ENCODE measurements around the gene TMEM238.

Gene TMEM238

DNA sequence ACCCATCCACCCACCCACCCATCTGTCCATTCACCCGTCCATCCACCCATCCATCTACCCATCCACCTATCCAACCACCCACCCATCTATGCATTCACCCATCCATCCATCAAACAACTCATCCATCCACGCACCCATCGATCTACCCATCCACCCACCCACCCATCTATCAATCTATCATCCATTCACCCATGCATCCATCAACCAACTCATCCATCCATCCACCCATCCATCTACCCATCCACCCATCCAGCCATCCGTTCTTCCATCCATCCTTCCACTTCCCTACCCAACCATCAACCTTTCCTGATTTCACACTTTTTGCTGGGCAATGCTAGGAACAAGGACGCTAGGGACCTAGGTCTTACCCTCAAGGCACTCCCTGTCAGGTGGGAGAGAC, 2.1 kb downstream of the TMEM238 start:
- Histone ChIP-seq H3K27me3 (no peaks in the 10 kb centered on the region), H3K36me3 (peaks cover 10% of the 10 kb centered on the region), H3K4me3 (ENCODE audit: low read depth, low read length) (no peak overlapping the region), H3K4me1 (peaks cover 13% of the 10 kb centered on the region), H3K9me3 (no peaks in the 10 kb centered on the region)
- TF ChIP-seq, protein P1, sequence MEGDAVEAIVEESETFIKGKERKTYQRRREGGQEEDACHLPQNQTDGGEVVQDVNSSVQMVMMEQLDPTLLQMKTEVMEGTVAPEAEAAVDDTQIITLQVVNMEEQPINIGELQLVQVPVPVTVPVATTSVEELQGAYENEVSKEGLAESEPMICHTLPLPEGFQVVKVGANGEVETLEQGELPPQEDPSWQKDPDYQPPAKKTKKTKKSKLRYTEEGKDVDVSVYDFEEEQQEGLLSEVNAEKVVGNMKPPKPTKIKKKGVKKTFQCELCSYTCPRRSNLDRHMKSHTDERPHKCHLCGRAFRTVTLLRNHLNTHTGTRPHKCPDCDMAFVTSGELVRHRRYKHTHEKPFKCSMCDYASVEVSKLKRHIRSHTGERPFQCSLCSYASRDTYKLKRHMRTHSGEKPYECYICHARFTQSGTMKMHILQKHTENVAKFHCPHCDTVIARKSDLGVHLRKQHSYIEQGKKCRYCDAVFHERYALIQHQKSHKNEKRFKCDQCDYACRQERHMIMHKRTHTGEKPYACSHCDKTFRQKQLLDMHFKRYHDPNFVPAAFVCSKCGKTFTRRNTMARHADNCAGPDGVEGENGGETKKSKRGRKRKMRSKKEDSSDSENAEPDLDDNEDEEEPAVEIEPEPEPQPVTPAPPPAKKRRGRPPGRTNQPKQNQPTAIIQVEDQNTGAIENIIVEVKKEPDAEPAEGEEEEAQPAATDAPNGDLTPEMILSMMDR (IDR thresholded peaks at IDR 0.05; ENCODE audit: low read depth, low read length) = no peak
- DNase-seq = no peak

DNA sequence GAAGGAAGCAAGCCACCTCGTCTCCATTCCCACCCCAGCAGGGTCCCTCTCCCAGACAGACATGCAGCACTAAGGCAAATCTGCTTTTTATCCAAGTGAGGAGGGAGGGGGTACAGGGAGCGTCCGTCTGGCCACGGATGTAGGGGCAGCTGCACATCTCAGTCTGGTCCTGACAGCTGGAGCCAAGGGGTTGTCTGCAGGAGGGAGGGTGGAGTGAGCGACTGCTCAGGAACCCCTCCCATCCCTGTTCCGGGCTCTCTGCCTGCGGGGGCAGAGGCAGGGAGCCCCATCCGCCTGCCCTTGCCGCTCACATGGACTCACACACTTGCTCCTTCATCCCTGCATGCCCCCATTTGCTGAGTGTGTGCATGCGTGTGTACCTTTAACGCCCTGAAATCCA, 4.9 kb downstream of the TMEM238 start:
- H3K36me3 ChIP-seq = no peaks in the 10 kb centered on the region
- TF ChIP-seq, protein P1 (IDR thresholded peaks at IDR 0.05; ENCODE audit: low read depth, low read length) = no peak
- no peak overlapping the region for H3K4me3 ChIP-seq (ENCODE audit: low read depth, low read length)
- no peak for DNase-seq
- H3K4me1 ChIP-seq = peaks cover 10% of the 10 kb centered on the region
- no peaks in the 10 kb centered on the region for H3K9me3 ChIP-seq
- H3K27me3 ChIP-seq = no peaks in the 10 kb centered on the region

DNA sequence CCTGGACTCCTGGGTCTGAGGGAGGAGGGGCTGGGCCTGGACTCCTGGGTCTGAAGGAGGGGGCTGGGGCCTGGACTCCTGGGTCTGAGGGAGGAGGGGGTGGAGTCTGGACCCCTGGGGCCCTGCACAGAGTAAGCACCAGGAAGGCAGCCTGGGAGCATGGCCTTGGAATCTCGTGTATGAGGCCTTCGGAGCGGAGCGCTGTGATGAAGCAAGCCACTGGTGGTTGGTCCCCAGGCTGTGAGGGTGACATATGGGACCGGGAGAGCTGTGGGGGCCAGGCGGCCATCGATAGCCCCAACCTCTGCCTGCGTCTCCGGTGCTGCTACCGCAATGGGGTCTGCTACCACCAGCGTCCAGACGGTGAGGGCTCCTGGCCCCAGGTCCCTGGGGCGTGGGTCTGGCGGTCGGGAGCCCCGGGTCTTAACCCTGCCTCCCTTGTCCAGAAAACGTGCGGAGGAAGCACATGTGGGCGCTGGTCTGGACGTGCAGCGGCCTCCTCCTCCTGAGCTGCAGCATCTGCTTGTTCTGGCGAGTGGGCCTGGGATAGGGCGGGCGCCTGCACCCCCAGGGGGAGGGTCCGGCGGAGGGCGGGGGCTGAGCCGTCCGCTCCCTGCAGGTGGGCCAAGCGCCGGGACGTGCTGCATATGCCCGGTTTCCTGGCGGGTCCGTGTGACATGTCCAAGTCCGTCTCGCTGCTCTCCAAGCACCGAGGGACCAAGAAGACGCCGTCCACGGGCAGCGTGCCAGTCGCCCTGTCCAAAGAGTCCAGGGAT, 6.5 kb downstream of the TMEM238 start:
- no peak for DNase-seq
- Histone ChIP-seq H3K36me3 (no peaks in the 10 kb centered on the region), H3K4me1 (peaks cover 13% of the 10 kb centered on the region), H3K4me3 (ENCODE audit: low read depth, low read length) (peak overlapping the region; percentile 14), H3K27me3 (no peaks in the 10 kb centered on the region), H3K9me3 (no peaks in the 10 kb centered on the region)
- TF ChIP-seq, protein P1 (IDR thresholded peaks at IDR 0.05; ENCODE audit: low read depth, low read length) = no peak

DNA sequence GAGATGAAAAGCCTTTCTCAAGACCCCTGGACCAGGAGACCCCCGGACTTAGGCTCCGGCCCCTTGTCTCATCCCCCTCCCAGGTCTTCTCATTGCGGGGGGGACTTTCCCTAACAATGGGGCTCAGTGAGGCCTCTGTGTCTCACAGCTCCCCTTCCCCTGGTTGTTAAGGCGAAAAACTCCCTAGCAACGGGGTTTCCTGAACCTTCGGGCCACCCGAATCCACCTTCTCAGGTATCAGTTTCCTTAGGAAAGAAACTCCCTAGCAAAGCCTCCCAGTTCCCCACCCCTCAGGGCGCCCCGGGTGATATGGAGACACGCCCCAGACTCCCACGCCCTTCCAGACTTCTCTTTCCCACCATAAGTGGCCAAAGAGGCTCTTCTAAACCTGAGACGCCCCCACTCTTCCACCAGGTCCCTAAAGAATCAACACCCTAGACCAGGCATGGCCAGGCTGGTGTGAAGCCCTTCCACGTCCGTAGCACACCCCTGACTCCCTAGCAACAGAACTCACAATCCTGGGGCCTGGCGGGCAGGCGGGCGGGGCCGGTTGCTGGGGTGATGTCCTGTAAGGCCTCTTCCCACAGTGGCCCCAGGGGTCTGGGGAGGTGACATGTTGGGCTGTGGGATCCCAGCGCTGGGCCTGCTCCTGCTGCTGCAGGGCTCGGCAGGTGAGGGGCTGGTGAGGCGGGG, 7.7 kb downstream of the TMEM238 start, which contains the start of gene TMEM190:
Gene TMEM190 (plus strand): TSS at position 586 of the 693 bp plus-strand sequence. CDS start 28 bp downstream, at position 614.
- H3K36me3 ChIP-seq = no peaks in the 10 kb centered on the region
- H3K4me3 ChIP-seq (ENCODE audit: low read depth, low read length) = peak within 1 kb of the TSS; percentile 14
- no peak for DNase-seq
- H3K9me3 ChIP-seq = no peaks in the 10 kb centered on the region
- H3K27me3 ChIP-seq = no peaks in the 10 kb centered on the region
- H3K4me1 ChIP-seq = peaks cover 14% of the 10 kb centered on the region
- TF ChIP-seq, protein P1 (IDR thresholded peaks at IDR 0.05; ENCODE audit: low read depth, low read length) = no peak

DNA sequence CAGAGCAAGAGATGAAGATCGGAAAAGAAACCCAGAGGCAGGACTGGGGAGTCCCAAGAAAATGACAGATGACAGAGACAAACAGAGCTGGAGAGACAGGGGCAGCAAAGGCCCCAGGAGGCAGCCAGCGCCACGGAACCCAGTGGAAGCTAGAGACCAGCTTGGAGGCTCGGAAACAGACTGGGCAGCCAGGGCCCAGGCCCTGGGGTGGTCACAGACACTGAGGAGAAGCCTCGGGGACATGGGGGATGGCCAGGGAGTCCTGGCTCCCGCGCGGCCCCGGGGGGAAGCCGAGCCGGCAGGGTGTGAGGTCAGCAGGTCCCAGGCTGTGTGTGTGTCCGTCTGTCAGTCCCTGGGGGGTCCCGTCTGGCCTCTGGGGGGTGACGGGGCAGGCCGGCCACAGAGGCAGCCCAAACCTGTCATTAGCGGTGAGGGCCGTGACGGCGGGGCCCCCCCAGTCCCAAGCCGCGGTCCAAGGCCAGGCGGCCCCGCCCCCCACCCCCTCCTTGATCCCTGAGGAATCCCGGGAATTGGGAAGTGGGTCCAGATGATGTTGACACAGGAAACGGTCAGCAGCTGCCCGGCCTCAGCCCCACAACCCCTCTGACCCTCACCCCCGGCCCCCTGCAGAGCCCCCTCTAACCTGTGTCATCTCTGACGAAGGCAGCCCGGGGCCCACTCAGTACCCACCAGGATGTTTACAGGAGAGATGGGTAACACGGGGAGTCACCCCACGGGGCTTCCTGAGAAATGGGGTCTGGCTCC, 9.9 kb downstream of the TMEM238 start:
- Histone ChIP-seq H3K4me3 (ENCODE audit: low read depth, low read length) (no peak overlapping the region), H3K4me1 (peaks cover 18% of the 10 kb centered on the region), H3K27me3 (peaks cover 14% of the 10 kb centered on the region), H3K9me3 (no peaks in the 10 kb centered on the region), H3K36me3 (no peaks in the 10 kb centered on the region)
- no peak for DNase-seq
- TF ChIP-seq, protein P1 (IDR thresholded peaks at IDR 0.05; ENCODE audit: low read depth, low read length) = no peak

Data from BE2C (cell line).